ENCODE data around the gene BIK. TPM values are rescaled to one million over a fixed set of nuclear protein-coding genes. Genes with fewer than 3 reads are reported as not detected.

BIK gene
- total RNA-seq, 2 donors from 2014 or later: not detected

DNA sequence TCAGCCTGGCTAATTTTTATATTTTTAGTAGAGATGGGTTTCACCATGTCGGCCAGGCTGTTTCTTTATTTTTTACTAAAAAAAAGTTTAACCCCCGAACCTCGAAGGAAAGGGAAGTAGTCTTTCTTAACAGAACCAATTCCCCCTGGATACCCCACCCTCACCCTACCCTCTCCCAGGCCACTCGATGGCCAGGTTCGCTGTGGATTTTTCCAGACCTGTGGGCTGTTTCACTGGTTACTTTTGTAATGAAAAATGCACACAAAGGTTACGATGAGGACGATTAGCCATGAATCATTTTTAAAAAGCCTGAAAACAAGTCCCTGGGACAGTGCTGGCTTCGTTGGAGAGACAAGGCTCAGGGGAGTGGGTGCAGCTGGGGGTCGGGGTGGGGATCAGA, 43.3 kb downstream of the BIK start:
- ATAC-seq (ENCODE audit: insufficient number of reproducible peaks, low FRiP score, low read depth) (no peak), DNase-seq (ENCODE audit: low spot score) (no peak)
- no peaks in the 10 kb centered on the region for H3K9me3 ChIP-seq
- peak overlapping the region; percentile 36 for H3K4me3 ChIP-seq
- H3K36me3 ChIP-seq: no peaks in the 10 kb centered on the region
- H3K27me3 ChIP-seq (replicated peaks; ENCODE audit: insufficient read depth): no peaks in the 10 kb centered on the region
- peaks cover 14 to 22% of the 10 kb centered on the region in 2 donors for H3K4me1 ChIP-seq (ENCODE audit: control insufficient read depth in 1 of 2, low read depth in 2 of 2)
- H3K27ac ChIP-seq: no peak overlapping the region
- TF ChIP-seq CTCF (IDR thresholded peaks at IDR 0.05): no peak

DNA sequence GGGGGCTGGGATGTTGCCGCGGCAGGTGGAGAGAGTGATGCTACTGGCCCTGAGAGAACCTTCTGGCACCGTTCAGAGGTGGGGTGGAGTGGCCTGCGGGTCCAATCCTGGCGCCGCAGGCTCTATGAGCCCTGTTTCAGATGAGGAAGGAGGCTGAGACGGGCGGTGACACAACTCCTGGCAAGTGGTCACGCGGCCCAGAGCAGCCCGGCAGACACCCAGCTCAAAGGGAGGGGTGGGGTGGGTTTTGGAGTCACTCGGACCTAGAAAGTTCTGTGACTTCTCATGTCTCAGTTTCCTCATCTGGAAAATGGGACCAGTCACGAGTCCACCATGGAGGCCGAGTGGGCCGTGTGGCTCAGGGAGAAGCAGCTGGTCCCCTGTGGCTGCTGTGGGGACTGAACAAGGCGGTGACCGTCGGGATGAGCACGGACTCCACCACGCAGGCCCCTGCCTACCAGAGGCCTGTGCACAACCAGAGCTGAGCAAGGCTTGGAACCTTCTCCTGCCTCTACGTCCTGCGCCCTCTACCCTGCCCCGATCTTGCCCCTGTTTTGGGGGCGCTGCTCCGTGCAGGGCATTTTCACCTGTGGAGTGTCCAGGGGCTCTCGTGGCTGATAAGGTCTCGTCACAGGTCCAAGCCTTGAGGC, 44.5 kb downstream of the BIK start:
- Histone ChIP-seq H3K4me3 (no peak overlapping the region), H3K27ac (no peak overlapping the region), H3K27me3 (replicated peaks; ENCODE audit: insufficient read depth) (no peaks in the 10 kb centered on the region), H3K9me3 (no peaks in the 10 kb centered on the region), H3K36me3 (no peaks in the 10 kb centered on the region), H3K4me1 (ENCODE audit: control insufficient read depth in 1 of 2, low read depth in 2 of 2) (peaks cover 14 to 22% of the 10 kb centered on the region in 2 donors)
- DNase-seq (ENCODE audit: low spot score) (no peak), ATAC-seq (ENCODE audit: insufficient number of reproducible peaks, low FRiP score, low read depth) (no peak)
- TF ChIP-seq CTCF (IDR thresholded peaks at IDR 0.05): no peak

DNA sequence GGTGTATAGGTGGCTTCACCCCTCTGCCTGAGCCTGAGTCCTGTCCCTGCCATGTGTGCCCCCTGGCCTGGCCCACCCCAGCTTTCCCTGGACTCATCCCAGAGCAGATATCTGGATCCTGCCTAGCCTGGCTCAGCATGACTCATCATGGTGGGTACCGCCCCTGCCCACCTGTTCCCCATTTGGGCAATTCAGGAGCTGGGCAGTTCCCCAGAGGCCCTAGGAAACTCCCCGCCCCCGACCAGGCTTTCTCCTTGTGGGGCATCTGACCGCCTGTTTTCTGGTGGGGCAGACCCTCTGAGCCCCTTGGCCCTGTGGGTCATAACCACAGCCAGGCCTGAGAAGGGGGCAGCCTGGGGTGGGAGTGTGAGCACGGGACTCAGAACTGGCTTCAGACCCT, 45.2 kb downstream of the BIK start:
- no peaks in the 10 kb centered on the region for H3K27me3 ChIP-seq (replicated peaks; ENCODE audit: insufficient read depth)
- no peak overlapping the region for H3K4me3 ChIP-seq
- DNase-seq (ENCODE audit: low spot score): no peak
- TF ChIP-seq CTCF (IDR thresholded peaks at IDR 0.05): no peak
- ATAC-seq (ENCODE audit: insufficient number of reproducible peaks, low FRiP score, low read depth): no peak
- peaks cover 12 to 16% of the 10 kb centered on the region in 2 donors for H3K4me1 ChIP-seq (ENCODE audit: control insufficient read depth in 1 of 2, low read depth in 2 of 2)
- no peaks in the 10 kb centered on the region for H3K9me3 ChIP-seq
- no peak overlapping the region for H3K27ac ChIP-seq
- H3K36me3 ChIP-seq: peaks cover 1% of the 10 kb centered on the region

DNA sequence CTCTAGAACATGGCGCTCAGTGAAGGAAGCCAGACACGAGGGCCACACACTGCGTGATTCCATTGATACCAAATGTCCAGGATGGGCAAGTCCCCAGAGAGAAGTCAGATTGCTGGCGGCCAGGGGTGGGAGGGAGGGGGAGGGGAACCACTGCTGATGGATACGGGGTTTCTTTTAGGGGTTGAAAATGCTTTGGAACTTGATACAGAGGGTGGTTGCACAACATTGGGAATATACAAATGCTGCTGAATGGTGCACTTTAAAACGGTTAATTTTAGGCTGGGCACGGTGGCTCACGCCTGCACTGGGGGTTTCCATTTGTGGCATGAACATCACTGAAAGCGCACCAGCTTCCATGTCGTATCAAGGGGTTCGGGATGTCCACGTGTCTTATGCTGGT, 45.9 kb downstream of the BIK start:
- H3K27ac ChIP-seq: no peak overlapping the region
- DNase-seq (ENCODE audit: low spot score): no peak
- TF ChIP-seq CTCF (IDR thresholded peaks at IDR 0.05): no peak
- H3K36me3 ChIP-seq: peaks cover 8% of the 10 kb centered on the region
- no peak for ATAC-seq (ENCODE audit: insufficient number of reproducible peaks, low FRiP score, low read depth)
- no peaks in the 10 kb centered on the region for H3K9me3 ChIP-seq
- no peaks in the 10 kb centered on the region for H3K27me3 ChIP-seq (replicated peaks; ENCODE audit: insufficient read depth)
- H3K4me3 ChIP-seq: no peak overlapping the region
- H3K4me1 ChIP-seq (ENCODE audit: control insufficient read depth in 1 of 2, low read depth in 2 of 2): peaks cover 11 to 13% of the 10 kb centered on the region in 2 donors

- H3K27me3 ChIP-seq (replicated peaks; ENCODE audit: insufficient read depth): no peaks in the 10 kb centered on the region
- peaks cover under 1 to 7% of the 10 kb centered on the region in 2 donors for H3K4me1 ChIP-seq (ENCODE audit: control insufficient read depth in 1 of 2, low read depth in 2 of 2)
- no peaks in the 10 kb centered on the region for H3K9me3 ChIP-seq
- peaks cover 11% of the 10 kb centered on the region for H3K36me3 ChIP-seq
- ATAC-seq (ENCODE audit: insufficient number of reproducible peaks, low FRiP score, low read depth): no peak
- no peak for DNase-seq (ENCODE audit: low spot score)
- TF ChIP-seq CTCF (IDR thresholded peaks at IDR 0.05): no peak
- H3K27ac ChIP-seq: no peak overlapping the region
- H3K4me3 ChIP-seq: no peak overlapping the region
Measured at GRCh38 chr22:43157874-43158546, 47.5 kb downstream of the BIK start.

All from thoracic aorta (tissue), 2 donors.